IMR-90 (cell line): ENCODE data around the gene PADI6. TPM values are rescaled to one million over a fixed set of nuclear protein-coding genes. Genes with fewer than 3 reads are reported as not detected.

Source experiments
- ATAC-seq: fragments of 200-7000 bp; cut with Tn5 transposase; 2 replicates; pipeline ENCODE4 v1.9.1; 2020; ENCODE audit warnings: low read depth, mild to moderate bottlenecking, moderate library complexity
- BruUV-seq: library from RNA; stranded (reverse); fragments of 400-500 nt; replicated peaks from 2 replicates; lab custom pipeline; 2021; lab: Mats Ljungman, UMichigan
- CTCF ChIA-PET: fragments of 300-600 bp; formaldehyde crosslinking; extraction: SDS; loops from one replicate; lab custom pipeline; 2021; ENCODE audit warnings: antibody characterized with exemption; lab: Yijun Ruan, JAX
- POLR2A ChIA-PET: fragments of 300-600 bp; sonication (Branson Sonifier 250); formaldehyde crosslinking; loops from one replicate; lab custom pipeline; 2022; ENCODE audit warnings: antibody characterized with exemption; ENCODE audit not compliant: unreplicated experiment; lab: Charles Lee
- DNase-seq: peaks from one replicate; pipeline ENCODE4 v3.0.0; 2013
- H2AFZ ChIP-seq: replicated peaks from 2 replicates; pipeline ENCODE3; 2013; ENCODE audit warnings: low read length, mild to moderate bottlenecking; ENCODE audit not compliant: poor library complexity
- H2AK5ac ChIP-seq: 2 replicates; pipeline ENCODE4 v1.6.1; 2013; ENCODE audit warnings: low read depth, low read length, inconsistent platforms
- H2AK9ac ChIP-seq: replicated peaks from 2 replicates; pipeline ENCODE3; 2013; ENCODE audit warnings: mild to moderate bottlenecking, low read depth, low read length, moderate library complexity; ENCODE audit not compliant: poor library complexity
- H2BK120ac ChIP-seq: 2 replicates; pipeline ENCODE4 v1.6.1; 2013; ENCODE audit warnings: low read depth, low read length, inconsistent platforms
- H2BK15ac ChIP-seq: 3 replicates; pipeline ENCODE4 v1.6.1; 2013; ENCODE audit warnings: low read depth, low read length, inconsistent platforms
- H2BK20ac ChIP-seq: 2 replicates; pipeline ENCODE4 v1.6.1; 2013; ENCODE audit warnings: low read depth, mild to moderate bottlenecking, inconsistent platforms, low read length, moderate library complexity
- H2BK5ac ChIP-seq: 2 replicates; pipeline ENCODE4 v1.6.1; 2013; ENCODE audit warnings: mild to moderate bottlenecking, low read depth, low read length, inconsistent platforms; ENCODE audit not compliant: poor library complexity, severe bottlenecking
- H3K14ac ChIP-seq: replicated peaks from 2 replicates; pipeline ENCODE4 v1.6.1; 2013; ENCODE audit warnings: low read depth, low read length, inconsistent platforms
- H3K18ac ChIP-seq: 2 replicates; pipeline ENCODE4 v1.6.1; 2013; ENCODE audit warnings: low read depth, low read length, control low read depth
- H3K23ac ChIP-seq: 2 replicates; pipeline ENCODE4 v1.6.1; 2013; ENCODE audit warnings: low read depth, low read length, inconsistent platforms
- H3K27ac ChIP-seq: 2 replicates; pipeline ENCODE4 v1.5.1; 2013; ENCODE audit warnings: mild to moderate bottlenecking, control low read depth, low read length; ENCODE audit not compliant: insufficient read depth
- H3K27me3 ChIP-seq: 2 replicates; pipeline ENCODE4 v1.6.1; 2013; ENCODE audit warnings: low read length; ENCODE audit not compliant: control insufficient read depth, insufficient read depth
- H3K36me3 ChIP-seq: 2 replicates; pipeline ENCODE4 v1.6.1; 2013; ENCODE audit warnings: low read length, mixed read lengths; ENCODE audit not compliant: control insufficient read depth, insufficient read depth
- H3K4ac ChIP-seq: 2 replicates; pipeline ENCODE4 v1.6.1; 2013; ENCODE audit warnings: low read depth, low read length, inconsistent platforms
- H3K4me1 ChIP-seq: 2 replicates; pipeline ENCODE4 v1.6.1; 2013; ENCODE audit warnings: low read length, mixed read lengths; ENCODE audit not compliant: control insufficient read depth, insufficient read depth
- H3K4me2 ChIP-seq: 2 replicates; pipeline ENCODE4 v1.6.1; 2013; ENCODE audit warnings: low read depth, mild to moderate bottlenecking, control low read depth, low read length, moderate library complexity
- H3K4me3 ChIP-seq: 2 replicates; pipeline ENCODE4 v1.5.1; 2013; ENCODE audit warnings: low read depth, mild to moderate bottlenecking, control low read depth, low read length, moderate library complexity; ENCODE audit not compliant: insufficient read depth
- H3K56ac ChIP-seq: 2 replicates; pipeline ENCODE4 v1.6.1; 2013; ENCODE audit warnings: low read length, inconsistent platforms; ENCODE audit not compliant: insufficient read depth; ENCODE audit errors: extremely low read depth
- H3K79me1 ChIP-seq, 2 experiments: 2 replicates each; pipeline ENCODE4 v1.6.1; 2013; ENCODE audit warnings: low read length in 2 of 2, inconsistent platforms in 1 of 2, low read depth in 1 of 2
- H3K9ac ChIP-seq: 2 replicates; pipeline ENCODE4 v1.6.1; 2013; ENCODE audit warnings: low read depth, low read length, control low read depth
- H3K9me1 ChIP-seq: 2 replicates; pipeline ENCODE4 v1.6.1; 2013; ENCODE audit warnings: low read length, inconsistent platforms; ENCODE audit not compliant: insufficient read depth
- H3K9me3 ChIP-seq: 2 replicates; pipeline ENCODE4 v1.6.1; 2013; ENCODE audit warnings: low read length; ENCODE audit not compliant: control insufficient read depth, insufficient read depth
- H4K20me1 ChIP-seq: 2 replicates; pipeline ENCODE4 v1.6.1; 2013; ENCODE audit warnings: low read length, inconsistent platforms; ENCODE audit not compliant: insufficient read depth
- H4K5ac ChIP-seq: 2 replicates; pipeline ENCODE4 v1.6.1; 2013; ENCODE audit warnings: mild to moderate bottlenecking, low read depth, low read length, control low read depth
- H4K8ac ChIP-seq, 2 experiments: 2 replicates each; pipeline ENCODE4 v1.6.1; 2013; ENCODE audit warnings: low read depth in 2 of 2, low read length in 2 of 2, control low read depth in 1 of 2, inconsistent platforms in 1 of 2
- H4K91ac ChIP-seq: 2 replicates; pipeline ENCODE4 v1.6.1; 2013; ENCODE audit warnings: low read depth, low read length, inconsistent platforms; ENCODE audit not compliant: insufficient read depth
- BHLHE40 ChIP-seq: fragments of 150-350 bp; IDR thresholded peaks from 2 replicates; pipeline ENCODE4 v1.6.1; 2016; ENCODE audit warnings: mild to moderate bottlenecking, low read depth, low read length
- CEBPB ChIP-seq: IDR thresholded peaks from 2 replicates; pipeline ENCODE4 v1.6.1; 2012; ENCODE audit warnings: low read depth, low read length, improper control_type of control experiment
- CHD1 ChIP-seq: IDR thresholded peaks from 2 replicates; pipeline ENCODE4 v1.6.1; 2012; ENCODE audit warnings: low read depth, low read length, improper control_type of control experiment
- CTCF ChIP-seq: conservative IDR thresholded peaks from 2 replicates; pipeline ENCODE4 v1.5.1; 2012; ENCODE audit warnings: mild to moderate bottlenecking, low read depth, low read length, improper control_type of control experiment
- ELK1 ChIP-seq: fragments of 150-350 bp; IDR thresholded peaks from 2 replicates; pipeline ENCODE4 v1.6.1; 2016; ENCODE audit warnings: low read depth, mild to moderate bottlenecking, low read length, moderate library complexity, borderline replicate concordance
- FOS ChIP-seq: fragments of 150-350 bp; IDR thresholded peaks from 2 replicates; pipeline ENCODE4 v1.6.1; 2016; ENCODE audit warnings: low read depth, low read length
- MAFK ChIP-seq: IDR thresholded peaks from 2 replicates; pipeline ENCODE4 v1.6.1; 2012; ENCODE audit warnings: low read depth, low read length, improper control_type of control experiment
- MAZ ChIP-seq: IDR thresholded peaks from 2 replicates; pipeline ENCODE4 v1.6.1; 2012; ENCODE audit warnings: low read depth, mild to moderate bottlenecking, low read length, improper control_type of control experiment, moderate library complexity, borderline replicate concordance
- MXI1 ChIP-seq: IDR thresholded peaks from 2 replicates; pipeline ENCODE4 v1.6.1; 2012; ENCODE audit warnings: low read depth, mild to moderate bottlenecking, low read length, moderate library complexity, borderline replicate concordance
- NFE2L2 ChIP-seq: fragments of 150-350 bp; IDR thresholded peaks from 2 replicates; pipeline ENCODE4 v1.6.1; 2016; ENCODE audit warnings: low read depth, mild to moderate bottlenecking, low read length
- POLR2A ChIP-seq: IDR thresholded peaks from 2 replicates; pipeline ENCODE4 v1.6.1; 2012; ENCODE audit warnings: mild to moderate bottlenecking, low read depth, low read length
- RAD21 ChIP-seq: IDR thresholded peaks from 2 replicates; pipeline ENCODE4 v1.6.1; 2012; ENCODE audit warnings: low read length, improper control_type of control experiment
- RCOR1 ChIP-seq: IDR thresholded peaks from 2 replicates; pipeline ENCODE4 v1.6.1; 2012; ENCODE audit warnings: mild to moderate bottlenecking, low read length, improper control_type of control experiment; ENCODE audit not compliant: insufficient replicate concordance
- RFX5 ChIP-seq: IDR thresholded peaks from 2 replicates; pipeline ENCODE4 v1.8.0; 2012; ENCODE audit warnings: low read depth, mild to moderate bottlenecking, low read length, moderate library complexity
- SMC3 ChIP-seq: fragments of 150-350 bp; IDR thresholded peaks from 2 replicates; pipeline ENCODE4 v1.6.1; 2016; ENCODE audit warnings: low read depth, mild to moderate bottlenecking, antibody characterized with exemption, low read length, moderate library complexity
- USF2 ChIP-seq: fragments of 150-350 bp; IDR thresholded peaks from 2 replicates; pipeline ENCODE4 v1.6.1; 2017; ENCODE audit warnings: mild to moderate bottlenecking, antibody characterized with exemption, low read length, low read depth
- WGBS, 2 experiments: methylation state at CpG; one replicate each; pipeline versions ENCODE4 v1.1.5 to v1.1.7; 2013; ENCODE audit warnings: missing lambda C conversion rate in 2 of 2; ENCODE audit not compliant: insufficient read length in 1 of 2; ENCODE audit errors: extremely low coverage in 2 of 2; 5-methylcytosine and 5-hydroxymethylcytosine counted together
- dilution Hi-C: fragments of 300-500 bp; cut with HindIII; formaldehyde crosslinking; loops from one replicate; pipeline ENCODE4 v1.14.3; 2018; ENCODE audit warnings: low sequenced_read_pairs; ENCODE audit not compliant: unreplicated experiment
- in situ Hi-C: fragments of 300-500 bp; cut with MboI; formaldehyde crosslinking; loops from 3 replicates; pipeline ENCODE4 v1.14.3; 2019; ENCODE audit warnings: low sequenced_read_pairs, inconsistent platforms, mixed read lengths
- intact Hi-C: fragments of 100-400 bp; cut with micrococcal nuclease; formaldehyde crosslinking; loops from 2 replicates; pipeline ENCODE4 v1.10.0; 2022
- polyA plus RNA-seq, 3 experiments: library from polyadenylated mRNA; depleted of rRNA; stranded (reverse); fragments of >200 nt; gene quantifications; 2 replicates each; pipeline ENCODE4 v1.2.3, GENCODE V29; 2012; ENCODE audit warnings: low replicate concordance in 1 of 3
- total RNA-seq: library from RNA; depleted of rRNA; stranded (reverse); fragments of >200 nt; gene quantifications from 2 replicates; pipeline ENCODE4 v1.2.3, GENCODE V29; 2012

PADI6 gene
- total and polyA plus RNA-seq, 2 of the 4 experiments (the other 2 are of a cell fraction): not detected

GRCh38 chr1:17392199-17392740, 20.3 kb downstream of the PADI6 start:
- Histone ChIP-seq H3K27me3 (peaks cover 38% of the 10 kb centered on the region), H3K14ac (no peak overlapping the region), H3K9ac (no peak overlapping the region), H2BK20ac (no peak overlapping the region), H3K27ac (no peak overlapping the region), H2BK5ac (no peak overlapping the region), H3K4me1 (no peaks in the 10 kb centered on the region), H3K9me1 (no peaks in the 10 kb centered on the region), H3K4me2 (no peak overlapping the region), H3K79me1 (no peaks in the 10 kb centered on the region), H2AK9ac (no peak overlapping the region), H3K23ac (no peak overlapping the region), H3K9me3 (no peaks in the 10 kb centered on the region), H4K91ac (no peak overlapping the region), H2AK5ac (no peak overlapping the region), H4K20me1 (no peaks in the 10 kb centered on the region), H3K18ac (no peak overlapping the region), H2BK15ac (no peak overlapping the region), H2AFZ (no peak overlapping the region), H4K5ac (no peak overlapping the region), H3K56ac (no peak overlapping the region), H4K8ac (no peak overlapping the region), H3K4me3 (no peak overlapping the region), H3K36me3 (no peaks in the 10 kb centered on the region), H3K4ac (no peak overlapping the region), H2BK120ac (no peak overlapping the region)
- ATAC-seq (no peak), DNase-seq (no peak)
- WGBS, 2 experiments: 73% methylated on average over 4 of the region's 10 CpGs; no CpG with 5 or more reads in 1 of the 2 experiments
- ChIA-PET POLR2A (no interaction called here), CTCF (interaction anchor here (0.9 kb wide), 1 partner anchor 9 kb away, joined by 3 read pairs; no protein-coding TSS in a partner anchor)
- TF ChIP-seq USF2 (no peak), RAD21 (no peak), SMC3 (no peak), RFX5 (no peak), POLR2A (no peak), CEBPB (no peak), MAZ (no peak), MAFK (no peak), NFE2L2 (no peak), RCOR1 (no peak), MXI1 (no peak), BHLHE40 (no peak), CHD1 (no peak), CTCF (no peak), ELK1 (no peak), FOS (no peak)
- no TSS peak for BruUV-seq
- intact Hi-C loops (no loop called here), dilution Hi-C loops (no loop called here), in situ Hi-C loops (no loop called here)
